ENCODE measurements around the gene TBL1XR1.
"Not testable (repeated sequence)": the region's sequence is repeated elsewhere in the genome, so short reads cannot be mapped to it uniquely, and the experiment has no call there.

Gene TBL1XR1

DNA sequence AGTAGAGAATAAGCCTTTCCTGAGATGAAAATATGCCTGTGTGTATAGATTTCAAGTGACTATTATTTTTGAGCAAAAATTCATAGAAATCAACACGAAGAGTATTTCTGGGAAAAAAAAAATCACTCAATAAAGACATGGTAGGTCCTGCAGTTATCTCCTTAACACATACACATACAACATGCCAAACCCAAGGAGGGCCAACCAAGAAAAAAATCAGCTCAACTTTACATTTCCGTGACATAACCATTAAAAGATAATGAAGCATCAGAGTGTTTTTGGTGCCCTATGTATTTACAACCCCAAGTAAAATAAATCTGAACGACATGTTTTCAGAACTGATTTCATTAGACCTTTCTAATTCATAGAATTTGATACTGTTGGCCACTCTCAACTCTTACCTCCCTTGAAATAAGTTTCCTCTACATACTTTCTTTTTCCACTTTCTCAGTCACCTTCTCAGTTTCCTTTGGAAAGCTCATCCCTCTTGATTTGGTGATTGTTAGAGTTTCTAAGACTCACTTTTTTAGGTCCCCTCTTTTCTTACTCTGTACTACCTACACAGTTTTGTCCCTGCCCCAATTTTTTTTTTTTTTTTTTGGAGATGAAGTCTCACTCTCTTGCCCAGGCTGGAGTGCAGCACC is 162.3 kb downstream of the TBL1XR1 start:
- DNase-seq (ENCODE audit: low read depth in 2 of 3, low spot score in 1 of 3), result no peak

DNA sequence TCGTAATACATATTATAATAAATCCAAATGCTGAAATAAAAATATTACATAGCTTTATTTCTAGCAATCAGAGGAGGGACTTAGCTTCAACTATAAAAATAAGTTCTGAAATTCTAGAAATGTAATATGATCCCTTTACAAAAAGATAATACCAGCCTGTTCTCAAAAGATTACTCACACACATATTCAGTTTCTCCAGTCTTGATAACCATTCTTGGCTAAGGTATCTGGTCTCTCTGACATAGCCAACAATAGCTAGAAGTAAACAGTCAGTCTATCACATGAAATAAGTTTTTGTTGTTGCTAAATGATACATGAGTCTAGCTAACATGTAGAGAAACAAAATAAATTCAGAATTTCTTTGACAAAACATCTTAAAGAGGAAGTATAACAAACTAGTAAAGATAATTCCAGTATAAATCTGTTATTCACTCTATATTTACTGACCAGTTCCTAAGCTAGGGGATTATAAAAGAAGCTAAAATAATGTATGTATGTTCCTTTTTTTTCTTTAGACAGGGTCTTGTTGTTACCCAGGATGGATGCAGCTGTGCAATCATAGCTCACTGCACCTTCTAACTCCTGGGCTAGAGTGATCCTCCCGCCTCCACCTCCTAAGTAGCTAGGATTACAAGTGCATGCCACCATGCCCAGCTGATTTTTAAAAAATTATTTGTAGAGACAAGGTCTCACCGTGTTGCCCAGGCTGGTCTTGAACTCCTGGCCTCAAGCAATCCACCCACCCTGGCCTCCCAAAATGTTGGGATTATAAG is 170.6 kb downstream of the TBL1XR1 start:
- no peak for DNase-seq (ENCODE audit: low read depth in 2 of 3, low spot score in 1 of 3)

DNA sequence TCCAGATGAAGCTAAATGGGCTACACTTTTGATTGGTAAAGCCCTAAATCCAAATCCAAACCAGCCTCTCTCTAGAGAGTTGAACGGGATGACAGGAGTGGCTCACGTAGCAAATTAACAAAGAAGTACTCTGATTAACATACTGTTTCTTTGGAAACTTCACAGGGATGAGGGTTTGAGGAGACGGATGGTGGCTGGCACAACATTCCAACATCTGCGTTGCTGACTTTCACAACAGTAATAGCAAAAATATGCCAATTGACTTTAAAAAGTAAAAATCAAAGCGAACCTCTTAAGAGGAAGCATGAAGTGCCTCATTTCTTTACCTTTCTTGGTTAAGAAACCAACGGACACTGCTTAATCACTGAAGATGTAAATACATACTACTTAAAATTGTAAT is 181.4 kb downstream of the TBL1XR1 start:
- DNase-seq (ENCODE audit: low read depth in 2 of 3, low spot score in 1 of 3), result no peak

DNA sequence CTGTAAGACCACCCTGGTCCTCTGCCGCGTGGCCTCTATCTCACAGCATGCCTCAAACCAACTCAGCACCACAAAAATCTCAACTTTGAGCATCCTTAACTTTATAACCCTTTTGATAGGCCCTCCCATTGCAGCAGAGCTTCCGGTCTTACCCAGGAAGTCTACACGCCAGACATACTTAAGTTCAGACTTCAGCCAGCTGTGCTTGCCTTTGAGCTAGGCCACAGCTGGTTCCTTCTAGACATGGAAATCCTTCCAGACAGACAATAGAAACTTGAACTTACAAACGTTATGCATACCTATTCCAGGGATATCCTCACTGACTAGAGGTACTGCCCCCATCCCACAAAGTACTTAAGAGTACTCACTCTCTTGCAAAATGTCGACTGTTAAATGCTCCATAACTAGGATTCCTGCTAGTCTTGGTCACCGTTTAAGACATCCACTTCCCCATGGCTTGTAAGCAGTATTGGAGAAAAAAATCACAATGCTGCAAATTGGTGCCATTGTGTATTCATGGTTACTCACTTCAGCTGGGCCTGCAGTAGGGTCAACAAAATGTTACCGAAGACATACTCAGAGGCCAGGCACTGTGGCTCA is 183.5 kb downstream of the TBL1XR1 start:
- no peak for DNase-seq (ENCODE audit: low read depth in 2 of 3, low spot score in 1 of 3)

DNA sequence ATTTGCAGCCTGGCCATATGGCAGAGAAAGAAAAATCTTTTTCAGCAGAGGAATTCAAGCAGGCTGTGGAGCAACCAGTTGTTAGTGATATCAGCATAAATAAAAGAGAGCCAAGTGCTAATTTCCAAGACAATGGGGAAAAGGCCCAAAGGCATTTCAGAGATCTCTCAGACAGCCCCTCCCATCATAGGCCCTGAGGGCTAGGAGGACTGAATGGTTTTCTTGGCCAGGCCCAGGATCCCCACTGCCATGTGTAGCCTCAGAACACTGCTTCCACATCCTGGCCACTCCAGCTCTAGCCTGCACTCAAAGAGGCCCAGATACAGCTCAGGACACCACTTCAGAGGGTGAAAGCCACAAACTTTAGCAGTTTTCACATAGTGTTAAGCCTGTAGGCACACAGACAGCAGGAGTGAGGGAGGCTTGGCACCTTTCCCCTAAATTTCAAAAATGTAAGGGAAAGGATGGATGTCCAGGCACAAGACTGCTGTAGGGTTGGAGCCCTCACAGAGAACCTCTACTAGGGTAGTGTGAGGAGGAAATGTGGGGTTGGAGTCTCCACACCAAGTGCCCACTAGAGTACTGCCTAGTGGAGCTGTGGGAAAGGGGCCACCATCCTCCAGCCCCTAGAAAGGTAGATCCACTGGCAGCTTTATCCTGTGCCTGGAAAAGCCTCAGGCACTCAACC is 191.4 kb downstream of the TBL1XR1 start:
- no peak for DNase-seq (ENCODE audit: low read depth in 2 of 3, low spot score in 1 of 3)

DNA sequence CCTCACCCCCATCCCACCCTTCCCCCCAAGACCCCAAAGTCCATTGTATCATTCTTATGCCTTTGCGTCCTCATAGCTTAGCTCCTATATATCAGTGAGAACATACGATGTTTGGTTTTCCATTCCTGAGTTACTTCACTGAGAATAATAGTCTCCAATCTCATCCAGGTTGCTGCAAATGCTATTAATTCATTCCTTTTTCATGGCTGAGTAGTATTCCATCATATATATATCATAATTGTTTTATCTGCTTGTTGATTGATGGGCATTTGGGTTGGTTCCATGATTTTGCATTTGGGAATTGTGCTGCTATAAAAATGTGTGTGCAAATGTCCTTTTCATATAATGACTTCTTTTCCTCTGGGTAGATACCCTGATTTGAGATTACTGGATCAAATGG is 197.1 kb downstream of the TBL1XR1 start:
- not testable (repeated sequence) for DNase-seq (ENCODE audit: low read depth in 2 of 3, low spot score in 1 of 3)

DNA sequence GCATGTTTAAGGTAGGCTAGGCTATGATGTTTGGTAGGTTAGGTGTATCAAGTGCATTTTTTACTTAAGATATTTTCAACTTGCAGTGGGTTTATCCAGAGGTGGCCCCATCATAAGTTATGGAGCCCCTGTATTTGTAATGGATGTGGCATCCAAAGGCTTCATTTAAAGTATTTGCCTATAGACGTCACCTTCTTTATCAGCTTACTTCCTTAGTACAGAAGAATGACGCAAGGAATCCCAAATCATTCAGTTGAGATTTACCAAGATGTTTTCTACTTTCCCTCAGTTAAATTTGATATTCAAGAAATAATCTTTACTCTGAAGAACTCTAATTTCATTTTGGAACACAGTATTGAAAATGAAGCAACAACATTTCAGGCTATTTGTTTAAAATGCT is 201.3 kb downstream of the TBL1XR1 start:
- no peak for DNase-seq (ENCODE audit: low read depth in 2 of 3, low spot score in 1 of 3)

DNA sequence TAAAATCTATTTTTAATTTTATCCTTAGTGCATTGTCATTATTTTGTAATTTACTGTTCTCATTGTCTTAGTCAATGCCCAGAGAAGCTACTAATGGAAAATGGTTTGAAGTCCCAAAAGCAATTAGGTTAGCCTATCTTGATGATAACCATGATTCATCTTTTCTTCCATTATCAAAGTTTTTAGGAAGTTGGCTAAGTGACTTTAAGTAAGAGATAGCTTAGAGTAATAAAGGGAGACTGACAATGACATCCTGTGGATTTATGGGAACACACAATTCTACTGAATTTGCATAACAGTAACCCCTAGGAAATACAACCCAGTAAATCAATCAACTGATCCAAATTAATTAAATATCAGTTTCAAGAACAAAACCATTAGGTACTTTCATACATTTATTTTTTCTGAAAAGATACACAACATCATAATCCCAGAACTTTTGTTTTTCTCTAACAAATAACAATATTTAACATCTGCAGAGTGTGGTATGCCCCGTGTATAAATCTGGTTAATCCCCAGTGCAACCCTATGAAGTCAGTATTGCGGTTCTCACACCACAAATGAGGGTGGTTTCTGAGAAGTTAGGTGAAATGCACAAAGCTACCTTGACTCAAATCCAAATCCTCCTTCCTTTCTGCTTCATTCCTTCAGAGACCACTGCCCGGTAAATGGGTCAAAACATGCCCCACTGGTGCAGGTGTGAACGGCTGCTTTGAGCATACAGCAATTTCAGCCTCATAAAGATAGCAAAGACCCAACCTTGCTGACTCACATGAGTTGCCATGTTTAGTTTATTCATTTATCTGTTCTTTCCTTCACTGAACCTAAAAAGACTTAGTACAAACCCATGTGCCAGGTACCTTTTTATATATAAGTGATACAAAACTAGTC is 202.1 kb downstream of the TBL1XR1 start:
- DNase-seq (ENCODE audit: low read depth in 2 of 3, low spot score in 1 of 3), result no peak

DNA sequence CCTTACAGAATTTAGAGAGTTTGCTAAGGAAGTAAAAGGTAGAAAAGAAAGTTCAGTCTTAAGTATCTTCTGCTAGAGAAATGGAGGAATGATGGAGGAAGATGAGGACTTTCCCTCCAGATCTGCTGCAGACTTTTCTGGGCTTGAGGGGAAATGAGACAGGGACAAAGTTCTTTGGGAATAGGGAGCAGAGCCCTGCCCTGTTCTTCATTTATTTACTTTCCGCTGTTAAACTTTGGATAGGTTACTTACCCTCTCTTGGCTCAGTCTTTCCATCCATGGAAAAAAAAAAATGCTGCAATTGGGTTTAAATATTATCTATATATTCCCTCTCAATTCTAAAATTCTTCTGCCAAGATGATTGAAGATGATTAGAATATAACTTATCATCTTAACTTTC is 202.9 kb downstream of the TBL1XR1 start:
- DNase-seq (ENCODE audit: low read depth in 2 of 3, low spot score in 1 of 3), result no peak

DNA sequence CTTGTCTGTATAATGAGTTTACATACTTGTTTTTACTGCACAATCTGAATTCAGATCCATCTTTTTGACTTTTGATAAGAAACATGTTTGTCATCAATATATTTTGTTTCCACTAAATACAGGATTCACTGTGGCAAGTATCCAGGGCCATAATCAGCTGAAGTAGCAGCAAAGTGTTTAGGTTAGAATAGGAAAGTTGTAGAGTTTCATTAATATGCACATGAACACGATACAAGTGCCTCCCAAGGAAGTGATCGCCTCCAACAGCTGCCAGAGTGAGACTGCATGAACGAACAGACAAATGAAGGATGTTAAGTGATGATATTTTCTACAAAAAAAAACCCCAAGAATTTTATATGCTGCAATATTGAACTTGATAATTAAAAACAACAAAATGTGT is 204.3 kb downstream of the TBL1XR1 start:
- DNase-seq (ENCODE audit: low read depth in 2 of 3, low spot score in 1 of 3), result no peak

DNA sequence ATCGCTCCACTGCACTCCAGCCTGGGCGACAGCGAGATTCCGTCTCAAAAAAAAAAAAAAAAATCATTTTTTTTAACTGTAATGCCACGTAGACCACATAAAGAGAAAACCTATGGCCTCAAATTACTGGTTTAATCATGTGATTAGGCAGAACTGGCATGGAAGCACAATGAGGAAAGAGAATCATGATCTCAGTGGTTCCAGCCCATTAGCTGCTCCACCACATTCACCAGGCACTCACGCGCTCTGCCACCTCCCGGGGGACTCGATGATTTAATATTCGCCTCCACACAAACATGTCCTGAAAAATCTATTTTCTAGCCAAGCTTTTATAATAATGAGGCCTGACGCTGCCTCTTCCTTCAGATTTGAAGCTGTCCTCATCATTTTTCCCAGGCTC is 204.7 kb downstream of the TBL1XR1 start:
- no peak for DNase-seq (ENCODE audit: low read depth in 2 of 3, low spot score in 1 of 3)

DNA sequence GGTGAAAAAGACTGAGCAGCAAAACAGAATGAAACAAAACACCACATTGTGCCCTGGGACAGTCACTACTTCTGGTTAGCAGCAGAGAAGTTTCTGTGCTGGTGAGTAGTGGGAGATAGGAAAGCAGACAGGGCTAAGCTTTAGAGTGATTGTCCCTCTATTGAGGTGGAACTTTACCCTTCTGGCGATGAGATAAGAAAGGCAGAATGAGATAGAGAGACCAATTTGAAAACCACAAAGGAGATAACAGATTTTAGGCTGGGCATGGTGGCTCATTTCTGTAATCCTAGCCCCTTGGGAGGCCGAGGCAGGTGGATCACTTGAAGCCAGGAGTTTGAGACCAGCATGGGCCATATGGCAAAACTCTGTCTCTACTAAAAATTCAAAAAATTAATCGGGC is 208.5 kb downstream of the TBL1XR1 start:
- DNase-seq (ENCODE audit: low read depth in 2 of 3, low spot score in 1 of 3), result no peak

DNA sequence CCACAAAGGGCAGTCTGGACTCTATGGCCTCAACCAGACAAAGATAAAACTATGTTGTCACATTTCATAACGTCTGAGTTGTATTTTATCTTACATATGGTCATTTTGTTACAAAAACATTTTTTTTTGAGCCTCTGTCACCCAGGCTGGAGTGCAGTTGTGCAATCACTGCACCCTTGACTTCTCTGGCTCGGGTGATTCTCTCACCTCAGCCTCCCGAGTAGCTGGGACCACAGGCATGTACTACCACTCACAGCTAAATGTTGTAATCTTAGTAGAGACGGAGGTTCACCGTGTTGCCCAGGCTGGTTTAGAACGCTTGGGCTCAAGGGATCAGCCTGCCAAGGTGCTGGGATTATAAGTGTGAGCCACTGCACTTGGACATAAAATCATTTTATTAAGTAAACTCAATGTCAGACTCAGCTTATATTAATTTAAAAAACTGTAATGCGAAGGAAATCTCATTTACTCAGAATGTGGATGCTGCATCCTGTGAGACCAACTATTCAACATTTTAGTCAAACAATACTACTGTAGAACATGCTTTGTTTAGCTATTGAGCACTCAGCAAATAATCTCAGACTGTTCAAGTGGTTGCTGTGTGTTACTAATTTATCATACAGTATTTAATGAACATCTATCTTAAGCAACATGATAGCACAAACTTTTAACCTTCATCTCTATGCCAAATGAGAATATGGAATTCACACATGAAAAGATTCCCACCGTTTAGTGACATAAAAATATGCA is 209.2 kb downstream of the TBL1XR1 start:
- DNase-seq (ENCODE audit: low read depth in 2 of 3, low spot score in 1 of 3), result no peak

DNA sequence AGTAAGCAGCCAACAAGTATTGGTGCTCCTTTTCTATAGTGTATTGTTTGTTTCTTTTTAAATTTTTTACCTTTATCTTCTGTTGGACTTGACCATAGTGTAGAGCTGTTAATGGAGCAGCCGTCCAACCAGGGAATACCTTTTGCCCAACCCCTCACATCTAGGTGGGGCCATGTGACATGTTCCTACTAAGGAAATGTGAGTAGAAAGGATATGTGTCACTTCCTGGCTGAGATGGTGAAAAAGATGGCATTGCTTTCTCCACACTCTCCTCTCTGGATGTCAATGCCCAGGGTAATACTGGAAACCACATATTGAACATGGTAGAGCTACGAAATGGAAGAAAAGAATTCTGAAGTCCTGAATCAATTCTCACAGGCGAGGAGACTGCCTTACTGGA is 218.8 kb downstream of the TBL1XR1 start:
- DNase-seq (ENCODE audit: low read depth in 2 of 3, low spot score in 1 of 3), result no peak

DNA sequence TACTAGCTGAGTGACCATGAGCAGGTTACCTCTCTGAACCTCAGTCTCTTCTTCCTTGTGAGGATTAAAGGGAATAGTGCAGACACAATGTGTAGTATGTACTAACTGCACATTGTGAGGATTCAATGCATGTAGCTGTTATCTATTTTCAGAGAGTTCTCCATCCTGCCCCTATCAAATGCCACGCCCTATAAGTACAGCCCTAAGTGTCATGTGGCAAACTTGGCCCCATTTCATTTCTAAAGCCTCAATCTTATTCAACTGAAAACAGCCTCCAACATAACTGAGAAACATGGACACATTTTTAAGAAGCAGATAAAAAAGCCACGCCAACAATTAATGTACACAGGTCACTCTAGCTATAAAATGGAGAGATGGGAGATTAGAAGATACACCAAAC is 220.0 kb downstream of the TBL1XR1 start:
- no peak for DNase-seq (ENCODE audit: low read depth in 2 of 3, low spot score in 1 of 3)

DNA sequence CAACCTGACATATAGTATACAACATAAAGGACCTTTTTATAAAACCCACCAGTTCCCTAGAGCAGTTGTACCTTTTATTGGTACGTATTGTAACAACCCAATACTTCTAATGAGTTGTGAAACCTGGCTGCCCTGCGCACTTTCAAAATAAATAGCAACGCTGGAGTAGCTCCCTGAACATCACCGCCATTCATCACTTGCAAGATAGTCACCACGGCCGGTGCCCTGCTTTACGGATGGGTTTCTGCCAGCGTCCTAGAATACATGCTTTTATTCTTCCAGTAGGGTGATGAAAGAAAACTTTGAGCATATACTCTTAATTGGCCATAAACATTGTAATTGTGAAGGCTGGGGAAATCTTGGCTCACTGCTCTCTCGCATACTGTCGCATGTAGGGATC is 220.7 kb downstream of the TBL1XR1 start:
- DNase-seq (ENCODE audit: low read depth in 2 of 3, low spot score in 1 of 3), result no peak

DNA sequence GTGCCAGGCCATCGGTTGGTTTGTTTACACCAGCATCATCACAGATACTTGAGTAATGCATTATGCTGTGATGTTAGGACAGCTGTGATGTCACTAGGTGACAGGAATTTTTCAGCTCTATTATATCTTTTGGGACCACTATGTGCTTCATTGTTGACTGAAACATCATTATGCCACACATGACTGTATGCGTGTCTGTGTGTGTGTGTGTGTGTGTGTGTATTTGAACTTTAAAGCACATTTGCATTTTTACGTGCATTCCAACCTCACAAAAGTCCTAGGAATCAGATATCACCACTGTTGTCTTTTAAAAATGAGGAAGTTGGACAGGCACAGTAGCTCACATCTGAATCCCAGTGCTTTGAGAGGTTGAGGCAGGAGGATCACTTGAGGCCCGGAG is 223.0 kb downstream of the TBL1XR1 start:
- no peak for DNase-seq (ENCODE audit: low read depth in 2 of 3, low spot score in 1 of 3)

DNA sequence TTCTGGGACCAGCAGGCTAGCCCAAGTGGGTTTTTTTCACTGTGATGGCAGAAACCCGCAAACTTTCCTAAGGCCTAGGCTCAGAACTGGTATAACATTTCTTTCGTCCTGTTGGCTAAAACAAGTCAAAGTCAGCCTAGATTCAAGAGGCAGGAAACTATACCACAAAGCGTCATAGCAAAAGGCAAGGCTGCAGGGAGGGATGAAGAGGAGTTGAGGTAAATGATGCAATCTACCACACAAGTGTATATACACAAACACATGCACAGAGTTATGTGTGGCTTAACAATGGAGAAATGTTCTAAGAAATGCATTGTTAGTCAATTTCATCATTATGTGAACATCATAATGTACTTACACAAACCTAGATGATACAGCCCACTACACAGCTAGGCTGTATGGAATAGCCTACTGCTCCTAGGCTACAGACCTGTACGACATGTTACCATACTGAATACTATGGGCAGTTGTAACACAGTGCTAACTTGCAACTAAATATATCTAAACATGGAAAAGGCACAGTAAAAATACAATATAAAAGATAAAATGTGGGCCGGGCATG is 225.6 kb downstream of the TBL1XR1 start:
- no peak for DNase-seq (ENCODE audit: low read depth in 2 of 3, low spot score in 1 of 3)

DNA sequence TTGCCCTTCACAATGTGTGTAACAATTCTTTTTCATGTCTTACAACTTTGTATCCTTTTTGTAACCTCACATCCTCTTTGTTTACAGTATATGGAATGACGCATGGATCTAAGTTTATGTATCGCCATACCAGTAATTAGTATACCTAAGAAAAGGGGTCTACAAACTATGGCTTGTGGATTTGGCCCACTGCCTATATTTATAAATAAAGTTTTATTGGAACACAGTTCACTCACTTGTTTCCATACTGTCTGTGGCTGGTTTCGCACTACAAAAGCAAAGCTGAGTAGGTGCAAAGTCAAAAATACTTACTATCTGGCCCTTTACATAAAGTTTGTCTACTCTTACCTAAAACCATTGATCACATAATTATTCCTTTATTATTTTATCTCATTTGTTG is 226.5 kb downstream of the TBL1XR1 start:
- DNase-seq (ENCODE audit: low read depth in 2 of 3, low spot score in 1 of 3), result no peak

DNA sequence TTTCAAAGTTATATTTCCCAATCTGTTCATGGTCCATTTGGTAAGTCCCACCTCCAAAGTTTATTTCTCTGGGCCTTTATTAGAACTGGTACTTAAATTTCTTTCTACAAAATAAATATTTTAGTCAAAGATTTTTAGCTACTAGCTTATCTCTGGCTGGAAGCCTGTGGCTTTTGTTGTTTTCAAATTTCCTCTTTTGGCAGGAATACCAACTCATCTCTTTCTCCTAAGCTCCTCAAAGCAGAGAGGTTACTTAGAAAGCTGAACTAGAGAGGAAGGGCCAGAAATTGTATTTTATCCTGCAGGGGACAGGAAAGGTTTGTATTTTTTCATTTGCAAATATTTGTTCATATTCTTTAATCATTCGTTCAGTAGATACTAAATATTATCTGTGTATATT is 227.8 kb downstream of the TBL1XR1 start:
- no peak for DNase-seq (ENCODE audit: low read depth in 2 of 3, low spot score in 1 of 3)

Data from stimulated activated CD4-positive, alpha-beta T cell treated with anti-CD3 and anti-CD28 coated beads, Interleukin-12 subunit alpha, Interleukin-12 subunit beta, amount 100 ng/mL, for 48 hours (primary cell).